K562 (cell line): Measurements from ENCODE around the gene KCNQ5. TPM values are rescaled to one million over a fixed set of nuclear protein-coding genes. Genes with fewer than 3 reads are reported as not detected.

ENCODE experiments used
- ARNT ChIP-seq, 2 experiments: fragments of 450-650 bp; IDR thresholded peaks; 2 replicates each; pipeline ENCODE4 v1.6.1; 2016; ENCODE audit warnings: mild to moderate bottlenecking in 1 of 2
- ATF1 ChIP-seq, 2 experiments: fragments of 450-650 bp in 1 of 2; IDR thresholded peaks; 2 replicates each; pipeline ENCODE4 v1.6.1; 2016; ENCODE audit warnings: missing compliant biosample characterization in 1 of 2, missing genetic modification characterization in 1 of 2
- ATF7 ChIP-seq: fragments of 450-650 bp; IDR thresholded peaks from 2 replicates; pipeline ENCODE4 v1.7.1; 2014; ENCODE audit warnings: mild to moderate bottlenecking, moderate library complexity
- BMI1 ChIP-seq: fragments of 150-350 bp; IDR thresholded peaks from 2 replicates; pipeline ENCODE4 v1.6.1; 2014; ENCODE audit warnings: low read length
- C11orf30 ChIP-seq: fragments of 450-650 bp; IDR thresholded peaks from 2 replicates; pipeline ENCODE4 v1.6.1; 2016; ENCODE audit warnings: low read depth, mild to moderate bottlenecking
- CC2D1A ChIP-seq: fragments of 450-650 bp; IDR thresholded peaks from 2 replicates; pipeline ENCODE4 v1.6.1; 2017; ENCODE audit warnings: mild to moderate bottlenecking
- CCAR2 ChIP-seq: fragments of 200-400 bp; formaldehyde crosslinking; IDR thresholded peaks from 2 replicates; pipeline ENCODE4 v1.6.1; 2017; ENCODE audit warnings: mild to moderate bottlenecking, low read depth, low read length
- CHD2 ChIP-seq: IDR thresholded peaks from 2 replicates; pipeline ENCODE4 v1.6.1; 2011; ENCODE audit warnings: low read depth, low read length
- ELF1 ChIP-seq: fragments of 200-800 bp; sonication (Bioruptor generic); IDR thresholded peaks from 2 replicates; pipeline ENCODE4 v1.6.1; 2016; ENCODE audit warnings: missing genetic modification characterization, missing compliant biosample characterization
- FOS ChIP-seq: IDR thresholded peaks from 3 replicates; pipeline ENCODE4 v1.6.1; 2011; ENCODE audit not compliant: insufficient read length; ENCODE audit errors: extremely low read depth
- FOXA1 ChIP-seq: fragments of 450-650 bp; IDR thresholded peaks from 2 replicates; pipeline ENCODE4 v1.6.1; 2016; ENCODE audit warnings: mild to moderate bottlenecking, borderline replicate concordance
- FOXM1 ChIP-seq, 2 experiments: fragments of 450-650 bp in 1 of 2; sonication (generic) in 1 of 2; formaldehyde crosslinking in 1 of 2; IDR thresholded peaks; 2 replicates each; pipeline versions ENCODE4 v1.6.1 to v1.9.0; 2017 to 2022; ENCODE audit warnings: low read depth in 2 of 2, mild to moderate bottlenecking in 2 of 2, missing genetic modification reagents in 1 of 2, moderate library complexity in 1 of 2
- MAFK ChIP-seq: IDR thresholded peaks from 2 replicates; pipeline ENCODE4 v1.6.1; 2011; ENCODE audit warnings: low read length, improper control_type of control experiment
- MAZ ChIP-seq, 2 experiments: fragments of 450-650 bp in 1 of 2; sonication (generic) in 1 of 2; formaldehyde crosslinking; IDR thresholded peaks in 1 of 2; conservative IDR thresholded peaks in 1 of 2; 2 replicates each; pipeline versions ENCODE4 v1.4.0 to v1.5.0; 2020; ENCODE audit warnings: mild to moderate bottlenecking in 1 of 2, missing genetic modification reagents in 1 of 2
- MEF2A ChIP-seq: IDR thresholded peaks from 2 replicates; pipeline ENCODE4 v1.6.1; 2011; ENCODE audit warnings: low read depth, mild to moderate bottlenecking, low read length, moderate library complexity; ENCODE audit not compliant: control insufficient read depth
- MYC ChIP-seq, 2 experiments: fragments of 250-450 bp in 1 of 2; sonication (Bioruptor Pico) in 1 of 2; IDR thresholded peaks; 2 replicates each; pipeline versions ENCODE4 v1.5.1 to v1.6.1; 2012 to 2021; ENCODE audit warnings: low read depth in 2 of 2, borderline replicate concordance in 1 of 2, improper control_type of control experiment in 1 of 2, low read length in 1 of 2, mild to moderate bottlenecking in 1 of 2, moderate library complexity in 1 of 2
- PYGO2 ChIP-seq: fragments of 450-650 bp; IDR thresholded peaks from 2 replicates; pipeline ENCODE4 v1.6.1; 2016; ENCODE audit warnings: mild to moderate bottlenecking, missing genetic modification characterization, moderate library complexity, missing compliant biosample characterization
- RAD21 ChIP-seq, 2 experiments: fragments of 250-450 bp in 1 of 2; fragments of 450-650 bp in 1 of 2; sonication (Bioruptor Pico) in 1 of 2; formaldehyde crosslinking in 1 of 2; IDR thresholded peaks in 1 of 2; conservative IDR thresholded peaks in 1 of 2; 2 replicates each; pipeline versions ENCODE4 v1.4.0 to v1.8.0; 2020 to 2022; ENCODE audit warnings: mild to moderate bottlenecking in 2 of 2, moderate library complexity in 1 of 2
- RB1 ChIP-seq: fragments of 450-650 bp; IDR thresholded peaks from 2 replicates; pipeline ENCODE4 v1.6.1; 2017; ENCODE audit warnings: low read depth, mild to moderate bottlenecking
- SOX6 ChIP-seq: fragments of 450-650 bp; IDR thresholded peaks from 2 replicates; pipeline ENCODE4 v1.6.1; 2014; ENCODE audit warnings: mild to moderate bottlenecking
- SREBF2 ChIP-seq: sonication (generic); formaldehyde crosslinking; IDR thresholded peaks from 2 replicates; pipeline ENCODE4 v1.4.0; 2020; ENCODE audit warnings: mild to moderate bottlenecking, missing genetic modification reagents
- SRSF3 ChIP-seq: fragments of 200-400 bp; formaldehyde crosslinking; IDR thresholded peaks from 2 replicates; pipeline ENCODE4 v1.6.1; 2016; ENCODE audit warnings: mild to moderate bottlenecking, low read length, moderate library complexity; ENCODE audit not compliant: insufficient read depth
- TEAD4 ChIP-seq, 2 experiments: sonication (generic) in 1 of 2; formaldehyde crosslinking in 1 of 2; IDR thresholded peaks; 2 replicates each; pipeline versions ENCODE4 v1.6.1 to v1.8.0; 2012 to 2022; ENCODE audit warnings: borderline replicate concordance in 1 of 2, inconsistent platforms in 1 of 2, low read length in 1 of 2, mild to moderate bottlenecking in 1 of 2, missing genetic modification reagents in 1 of 2
- ZNF589 ChIP-seq: fragments of 200-800 bp; sonication (Bioruptor generic); IDR thresholded peaks from 2 replicates; pipeline ENCODE4 v1.6.1; 2016; ENCODE audit warnings: low read depth, missing genetic modification characterization, missing compliant biosample characterization
- polyA plus RNA-seq, 8 experiments: library from polyadenylated mRNA; depleted of rRNA in 4 of 8; stranded (reverse) in 5 of 8; unstranded in 3 of 8; fragments of >200 nt; fragmentation: Nextera tagmentation in 2 of 8; fragmentation: Illumina TruSeq in 1 of 8; extraction: Ambion mirVana in 2 of 8; extraction: Trizol in 1 of 8; gene quantifications; 2 replicates each; pipeline versions ENCODE4 v1.2.1 to v1.2.3, GENCODE V29; 2011 to 2014; ENCODE audit warnings: inconsistent platforms in 1 of 8, missing spikeins in 1 of 8
- total RNA-seq, 7 experiments: library from RNA; depleted of rRNA in 6 of 7; stranded (reverse); fragments of >200 nt in 6 of 7; fragmentation: Illumina TruSeq in 2 of 7; extraction: Trizol in 2 of 7; gene quantifications; 2 replicates each; pipeline versions ENCODE4 v1.2.1 to v1.2.3, GENCODE V29; 2011 to 2021; ENCODE audit warnings: low replicate concordance in 1 of 7
- TF ChIP-seq, protein P1 (sequence below): sonication (generic); IDR thresholded peaks from 2 replicates; pipeline ENCODE4 v1.6.1; 2016
- TF ChIP-seq, protein P2 (sequence below): fragments of 450-650 bp; conservative IDR thresholded peaks from 2 replicates; pipeline ENCODE4 v1.6.1; 2016; ENCODE audit warnings: missing genetic modification characterization, low read depth, mild to moderate bottlenecking, missing compliant biosample characterization, moderate library complexity

The KCNQ5 gene
- total and polyA plus RNA-seq, 9 of the 15 experiments (the other 6 are each of a cell fraction or from before 2014, with no cell fraction given) = 0.31 to 5.9 (median 2.6) TPM

DNA sequence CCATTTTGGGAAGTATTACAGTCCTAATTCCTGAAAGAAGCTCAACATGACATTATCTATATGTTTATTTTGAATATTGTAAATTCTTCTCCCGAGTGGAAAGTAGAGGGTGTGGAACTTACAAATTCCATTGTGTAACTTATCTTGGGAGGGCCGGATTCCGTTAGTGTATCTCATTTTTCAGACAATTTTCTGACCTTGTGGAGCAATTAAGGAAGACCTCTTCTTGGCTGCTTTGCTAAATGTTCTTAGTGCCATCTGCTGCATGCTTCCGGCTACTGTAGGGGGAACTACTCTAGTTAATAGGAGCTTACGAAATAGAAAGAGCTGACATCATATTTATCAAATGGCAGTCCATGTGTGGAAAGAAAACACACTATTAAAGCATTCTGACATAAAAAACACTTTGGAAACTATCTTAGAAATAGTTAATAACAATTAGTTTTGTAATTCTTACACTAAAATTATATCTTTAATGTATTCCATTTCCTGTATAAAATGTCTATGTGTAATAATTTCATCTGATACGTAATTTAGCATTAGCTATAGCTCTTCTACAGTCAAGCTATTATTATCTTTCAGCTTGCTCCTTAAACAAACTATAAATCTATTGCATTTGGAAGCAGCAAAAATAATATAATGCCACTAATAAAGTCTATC, 41.5 kb upstream of the KCNQ5 start (continued):
- TF ChIP-seq, protein P1, sequence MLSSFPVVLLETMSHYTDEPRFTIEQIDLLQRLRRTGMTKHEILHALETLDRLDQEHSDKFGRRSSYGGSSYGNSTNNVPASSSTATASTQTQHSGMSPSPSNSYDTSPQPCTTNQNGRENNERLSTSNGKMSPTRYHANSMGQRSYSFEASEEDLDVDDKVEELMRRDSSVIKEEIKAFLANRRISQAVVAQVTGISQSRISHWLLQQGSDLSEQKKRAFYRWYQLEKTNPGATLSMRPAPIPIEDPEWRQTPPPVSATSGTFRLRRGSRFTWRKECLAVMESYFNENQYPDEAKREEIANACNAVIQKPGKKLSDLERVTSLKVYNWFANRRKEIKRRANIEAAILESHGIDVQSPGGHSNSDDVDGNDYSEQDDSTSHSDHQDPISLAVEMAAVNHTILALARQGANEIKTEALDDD = peak; percentile 55
- 0 out of 2 replicates have a peak, but pooled peaks have one; percentile 18 for TF ChIP-seq MEF2A
- TF ChIP-seq ATF1 (CRISPR knock-in tag; IDR thresholded peaks at IDR 0.05) = no peak
- TF ChIP-seq ATF1 (tag; IDR thresholded peaks at IDR 0.05) = peak; percentile 74
- no peak for TF ChIP-seq CCAR2
- TF ChIP-seq, protein P2, sequence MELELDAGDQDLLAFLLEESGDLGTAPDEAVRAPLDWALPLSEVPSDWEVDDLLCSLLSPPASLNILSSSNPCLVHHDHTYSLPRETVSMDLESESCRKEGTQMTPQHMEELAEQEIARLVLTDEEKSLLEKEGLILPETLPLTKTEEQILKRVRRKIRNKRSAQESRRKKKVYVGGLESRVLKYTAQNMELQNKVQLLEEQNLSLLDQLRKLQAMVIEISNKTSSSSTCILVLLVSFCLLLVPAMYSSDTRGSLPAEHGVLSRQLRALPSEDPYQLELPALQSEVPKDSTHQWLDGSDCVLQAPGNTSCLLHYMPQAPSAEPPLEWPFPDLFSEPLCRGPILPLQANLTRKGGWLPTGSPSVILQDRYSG (tag) = 0 out of 2 replicates have a peak, but pooled peaks have one; percentile 28
- no peak for TF ChIP-seq BMI1
- peak; percentile 83 for TF ChIP-seq ATF7
- peak; percentile 58; the same call in 1 of the 2 replicates for TF ChIP-seq SOX6
- TF ChIP-seq ARNT (IDR thresholded peaks at IDR 0.05) = peak in 1 of 2 experiments; percentile 29; a peak in 1 of 4 replicates
- no peak for TF ChIP-seq CHD2
- TF ChIP-seq CC2D1A = peak; percentile 89
- 0 out of 2 replicates have a peak, but pooled peaks have one; percentile 28 for TF ChIP-seq RB1
- TF ChIP-seq MAFK = peak; percentile 28; the same call in 1 of the 2 replicates
- TF ChIP-seq RAD21 (CRISPR knock-in tag; conservative IDR thresholded peaks at IDR 0.05 in 1 of 2, IDR thresholded peaks at IDR 0.05 in 1 of 2) = peak; percentile 100
- TF ChIP-seq FOS = no peak
- no peak for TF ChIP-seq SRSF3
- no peak for TF ChIP-seq PYGO2 (tag)
- peak in 1 of 2 experiments; percentile 57; a peak in 2 of 4 replicates for TF ChIP-seq MAZ (CRISPR knock-in tag; conservative IDR thresholded peaks at IDR 0.05 in 1 of 2, IDR thresholded peaks at IDR 0.05 in 1 of 2)
- TF ChIP-seq C11orf30 = peak; percentile 64
- TF ChIP-seq MYC (IDR thresholded peaks at IDR 0.05; ENCODE audit: low read depth, low read length) = no peak; the same call in 1 of the 2 replicates
- TF ChIP-seq MYC (CRISPR knock-in tag; IDR thresholded peaks at IDR 0.05; ENCODE audit: borderline replicate concordance, low read depth) = no peak
- TF ChIP-seq FOXM1 (IDR thresholded peaks at IDR 0.05; ENCODE audit: low read depth) = 0 out of 2 replicates have a peak, but pooled peaks have one; percentile 44
- TF ChIP-seq FOXM1 (CRISPR knock-in tag; IDR thresholded peaks at IDR 0.05; ENCODE audit: low read depth) = no peak
- TF ChIP-seq FOXA1 = no peak
- peak; percentile 66; the same call in 1 of the 2 replicates for TF ChIP-seq ZNF589
- TF ChIP-seq ELF1 (tag) = peak; percentile 47
- TF ChIP-seq SREBF2 (CRISPR knock-in tag) = no peak
- 0 out of 2 replicates have a peak, but pooled peaks have one; percentile 49 for TF ChIP-seq TEAD4 (IDR thresholded peaks at IDR 0.05; ENCODE audit: low read length)
- TF ChIP-seq TEAD4 (CRISPR knock-in tag; IDR thresholded peaks at IDR 0.05; ENCODE audit: borderline replicate concordance) = no peak
